Psoas muscle (tissue), 8 donors: ENCODE data around the gene DVL3. TPM values are rescaled to one million over a fixed set of nuclear protein-coding genes. Genes with fewer than 3 reads are reported as not detected.

ENCODE experiments used
- ATAC-seq, 4 donors: fragments of 200-7000 bp; cut with Tn5 transposase; one replicate each; pipeline ENCODE4 v1.9.1; 2020; ENCODE audit warnings: moderate library complexity in 3 of 4, mild to moderate bottlenecking in 2 of 4
- DNase-seq, 2 donors: peaks; one replicate each; pipeline ENCODE4 v3.0.0-alpha.2; 2020
- H3K27ac ChIP-seq: fragments of 200-600 bp; one replicate; pipeline ENCODE4 v1.8.0; 2022
- H3K27me3 ChIP-seq, 3 donors: fragments of 200-600 bp in 1 of 3; one replicate each; pipeline versions ENCODE4 v1.6.1 to v1.8.0; 2013 to 2022; ENCODE audit warnings: low read length in 2 of 3, mild to moderate bottlenecking in 2 of 3, moderate library complexity in 1 of 3; ENCODE audit not compliant: insufficient read depth in 3 of 3
- H3K36me3 ChIP-seq, 2 donors: fragments of 200-600 bp in 1 of 2; one replicate each; pipeline versions ENCODE4 v1.6.1 to v1.8.0; 2013 to 2022; ENCODE audit warnings: low read depth in 1 of 2, mild to moderate bottlenecking in 1 of 2, moderate library complexity in 1 of 2; ENCODE audit not compliant: insufficient read depth in 1 of 2
- H3K4me1 ChIP-seq: fragments of 200-600 bp; one replicate; pipeline ENCODE4 v1.8.0; 2022
- H3K4me3 ChIP-seq: fragments of 200-600 bp; one replicate; pipeline ENCODE4 v1.8.0; 2022; ENCODE audit warnings: mild to moderate bottlenecking
- H3K9me3 ChIP-seq: fragments of 200-600 bp; one replicate; pipeline ENCODE4 v1.8.0; 2022
- CTCF ChIP-seq: fragments of 200-600 bp; IDR thresholded peaks from one replicate; pipeline ENCODE4 v1.8.0; 2022; ENCODE audit warnings: antibody characterized with exemption
- WGBS, 3 donors: extraction: QIAGEN DNeasy Blood & Tissue Kit; methylation state at CpG; one replicate each; pipeline versions ENCODE4 v1.1.6 to v1.1.7; 2013; 5-methylcytosine and 5-hydroxymethylcytosine counted together
- intact Hi-C, 2 donors: fragments of 100-400 bp; cut with DNase I; formaldehyde crosslinking; loops; one replicate each; pipeline versions ENCODE4 v1.11.0 to v1.14.2; 2022
- polyA plus RNA-seq, 3 donors: library from polyadenylated mRNA; stranded (reverse); fragments of 200-250 nt; gene quantifications; one replicate each; pipeline ENCODE4 v1.2.3, GENCODE V29; 2013
- total RNA-seq, 4 donors: library from RNA; stranded (reverse); fragmentation: NEBNext Ultra II Directional in 2 of 4; extraction: Animal tissue kit (Norgen Biotek cat#: 25700) in 2 of 4; gene quantifications; one replicate each; pipeline versions ENCODE4 v1.2.1 to v1.2.4, GENCODE V29; 2021 to 2023
- donor health status: healthy with polysubstance abuse.
- donor health status: DM: no; HTN: no; CAD: no; lungs with moderate emphysema.
- donor health status: Bipolar disorder and iron deficiency.
- donor health status: healthy.
- donor health status: DM: yes; HTN: yes; CAD: no.
- donor health status: DM: no; HTN: no; CAD: no.
- donor health status: DM: no; HTN: no; CAD: no.
- donor health status: DM: yes; HTN: yes; CAD: no.

Gene DVL3
- total and polyA plus RNA-seq, 7 donors = 32.3 to 57.6 (median 47.0) TPM

DNA sequence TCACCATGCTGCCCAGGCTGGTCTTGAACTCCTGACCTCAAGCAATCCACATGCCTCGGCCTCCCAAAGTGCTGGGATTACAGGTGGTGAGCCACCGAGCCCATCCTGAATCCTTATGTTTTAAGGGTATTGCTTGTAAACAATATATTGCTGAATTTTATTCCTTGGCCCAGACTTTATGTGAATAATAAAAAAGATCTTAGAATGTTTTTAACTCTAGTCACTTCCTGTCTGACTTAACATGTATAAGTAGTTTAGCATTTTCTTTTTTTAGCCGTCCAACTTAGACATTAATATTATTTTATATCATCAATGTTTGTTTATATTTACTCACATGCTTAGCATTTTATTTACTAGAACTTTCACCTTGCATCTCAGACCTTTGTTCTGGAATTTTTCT, 29.2 kb upstream of the DVL3 start:
- intact Hi-C loops = no loop called here
- no peaks in the 10 kb centered on the region for H3K9me3 ChIP-seq
- no peak for ATAC-seq
- DNase-seq = no peak
- WGBS, 3 donors = 70 to 78% (median 77%) methylated on average over 3 of the region's 3 CpGs
- H3K27me3 ChIP-seq = no peaks in the 10 kb centered on the region
- no peaks in the 10 kb centered on the region for H3K36me3 ChIP-seq
- no peak overlapping the region for H3K27ac ChIP-seq
- no peak for TF ChIP-seq CTCF
- H3K4me1 ChIP-seq = no peaks in the 10 kb centered on the region
- no peak overlapping the region for H3K4me3 ChIP-seq

- H3K27ac ChIP-seq = no peak overlapping the region
- H3K4me1 ChIP-seq = no peaks in the 10 kb centered on the region
- DNase-seq = no peak
- H3K4me3 ChIP-seq = no peak overlapping the region
- no peak for ATAC-seq
- intact Hi-C loops = no loop called here
- no peaks in the 10 kb centered on the region for H3K9me3 ChIP-seq
- no peaks in the 10 kb centered on the region for H3K27me3 ChIP-seq
- WGBS, 3 donors = 44 to 58% (median 57%) methylated on average over 2 of the region's 2 CpGs
- peak; percentile 14 for TF ChIP-seq CTCF
- no peaks in the 10 kb centered on the region for H3K36me3 ChIP-seq
Observed at GRCh38 chr3:184129012-184129411, 26.2 kb upstream of the DVL3 start.

GRCh38 chr3:184132945-184133344, 22.2 kb upstream of the DVL3 start:
- Histone ChIP-seq H3K4me1 (peaks cover 11% of the 10 kb centered on the region), H3K9me3 (no peaks in the 10 kb centered on the region), H3K36me3 (peaks cover 3 to 11% of the 10 kb centered on the region in 2 donors), H3K27me3 (no peaks in the 10 kb centered on the region), H3K27ac (no peak overlapping the region), H3K4me3 (no peak overlapping the region)
- no peak for TF ChIP-seq CTCF
- DNase-seq (no peak), ATAC-seq (no peak)
- intact Hi-C loops = loop anchor here in 1 of 2 donors (5.0 kb wide), 1 partner anchor 116 kb away; the partner anchor contains the start of gene ABCC5
- WGBS, 3 donors = 92 to 95% (median 94%) methylated on average over 4 of the region's 4 CpGs

- 1 to 2% (median 1%) methylated on average over 36 to 37 of the region's 37 CpGs for WGBS, 3 donors
- Histone ChIP-seq H3K4me1 (peaks cover 11% of the 10 kb centered on the region), H3K9me3 (no peaks in the 10 kb centered on the region), H3K27me3 (no peaks in the 10 kb centered on the region), H3K36me3 (peaks cover 3 to 22% of the 10 kb centered on the region in 2 donors), H3K4me3 (peak overlapping the region; percentile 96), H3K27ac (peak overlapping the region; percentile 93)
- ATAC-seq = peak; percentile 79 to 89 (median 84)
- DNase-seq = peak; percentile 88 to 90
- TF ChIP-seq CTCF = no peak
- intact Hi-C loops = loop anchor here in 1 of 2 donors (2.0 to 5.0 kb wide), 2 partner anchors 21 to 117 kb away; partner anchors contain the start of genes ABCC5 and DVL3
Observed at GRCh38 chr3:184133840-184134745, 21.1 kb upstream of the DVL3 start.
